HG03196 (cell line): ENCODE results near the gene PFKL.
A peak's percentile ranks its signal among the peaks of the same experiment; 100 is the strongest.
"Not testable (repeated sequence)": the region's sequence is repeated elsewhere in the genome, so short reads cannot be mapped to it uniquely, and the experiment has no call there.

ENCODE experiments used
- ATAC-seq: cut with Tn5 transposase; IDR thresholded peaks from one replicate; pipeline ENCODE4 v1.9.1; 2021; ENCODE audit not compliant: unreplicated experiment

Gene PFKL

DNA sequence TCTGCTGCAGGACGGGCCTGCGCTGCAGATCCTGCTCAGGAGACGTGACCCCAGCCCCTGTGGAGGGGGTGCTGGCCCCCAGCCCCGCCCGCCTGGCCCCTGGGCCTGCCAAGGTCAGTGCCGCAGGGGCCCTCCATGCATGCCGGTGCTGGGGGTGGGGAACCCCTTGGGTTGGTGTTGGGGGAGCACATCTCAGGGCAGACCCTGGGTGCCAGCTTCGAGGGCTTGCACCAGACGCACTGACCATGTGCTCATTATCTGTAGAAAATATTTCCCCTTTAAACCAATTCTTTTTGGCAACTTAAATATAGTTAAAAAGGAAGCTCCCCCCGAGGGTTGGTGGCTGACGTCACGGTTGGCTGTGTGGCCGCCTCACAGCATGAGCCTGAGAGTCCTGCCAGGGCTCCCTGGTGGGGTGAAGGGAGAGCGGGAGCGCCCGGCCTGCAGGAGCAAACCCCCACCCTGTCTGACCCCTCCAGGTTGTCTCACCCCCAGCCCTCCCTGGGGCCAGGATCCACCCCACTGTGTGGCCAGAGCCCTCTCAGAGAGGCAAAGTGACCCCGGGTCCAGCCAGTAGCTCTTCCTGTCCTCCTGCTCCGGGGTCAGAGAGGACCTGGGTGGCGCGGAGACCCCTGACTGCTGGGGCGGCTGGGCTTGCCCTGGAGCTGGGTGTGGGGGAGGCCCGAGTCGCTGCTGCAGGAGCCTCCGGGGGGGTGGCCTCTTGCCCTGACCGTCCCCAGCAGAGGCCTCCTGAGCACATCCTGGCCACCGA is 5.3 kb upstream of the PFKL start:
- no peak for ATAC-seq

DNA sequence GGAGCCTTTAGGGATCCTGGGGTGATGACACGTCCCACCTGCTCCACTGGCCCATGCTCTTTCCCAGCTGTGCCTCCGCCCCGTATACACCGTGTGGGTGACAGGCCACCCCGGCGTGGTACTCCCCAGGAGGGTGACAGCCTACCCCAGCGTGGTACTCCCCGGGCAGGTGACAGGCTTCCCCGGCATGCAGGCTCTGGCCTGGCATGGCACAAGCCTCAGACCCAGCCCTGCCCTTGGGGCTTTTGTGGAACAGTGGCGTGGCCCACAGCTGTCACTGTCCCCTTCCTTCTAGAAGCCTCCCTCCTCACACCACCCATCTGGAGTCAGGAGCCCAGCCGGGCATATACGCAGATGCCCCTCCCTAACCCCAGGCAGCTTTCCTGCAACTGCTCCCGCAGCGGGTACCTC is 4.7 kb upstream of the PFKL start:
- ATAC-seq = no peak

DNA sequence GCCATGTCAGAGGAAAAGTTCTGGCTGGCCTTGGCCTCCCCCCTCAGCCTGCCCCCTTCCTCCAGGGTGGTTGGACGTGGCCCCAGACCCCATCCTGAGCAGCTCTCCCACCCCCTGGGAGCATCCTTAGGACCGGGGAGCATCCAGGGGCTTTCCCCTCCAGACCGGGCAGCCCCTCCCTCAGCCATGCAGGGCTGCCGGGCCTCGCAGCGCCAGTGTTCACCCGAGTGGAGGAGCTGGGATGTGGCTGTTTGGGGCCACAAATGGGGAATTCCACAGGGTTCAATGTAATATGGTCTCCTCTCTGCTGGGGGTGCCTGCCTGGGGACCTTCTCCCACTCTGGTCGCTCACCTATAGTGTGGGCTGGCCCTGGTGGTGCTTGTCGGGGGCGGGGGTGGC is 4.2 kb upstream of the PFKL start:
- no peak for ATAC-seq

- ATAC-seq = no peak
Measured at GRCh38 chr21:44296103-44296519, 3.7 kb upstream of the PFKL start.

DNA sequence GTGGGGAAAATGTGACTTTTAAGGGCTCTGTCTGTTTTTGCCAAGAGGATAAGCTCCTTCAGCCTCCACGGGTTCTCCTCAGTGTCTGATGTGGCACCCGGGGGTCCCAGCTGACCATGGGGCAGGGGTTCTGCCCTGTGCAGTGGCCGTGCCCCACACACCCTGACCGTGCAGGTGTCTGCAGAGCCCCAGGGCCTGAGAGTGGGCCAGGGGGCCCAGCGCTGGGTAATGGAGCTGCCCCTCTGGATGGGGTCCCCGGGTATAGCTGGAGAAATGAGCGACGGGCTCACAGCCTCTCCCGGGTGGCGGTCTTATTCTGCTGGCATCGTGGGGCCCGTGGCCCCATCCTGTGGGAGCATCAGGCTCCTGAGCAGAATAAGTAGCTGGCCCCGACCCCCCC is 2.9 kb upstream of the PFKL start:
- ATAC-seq = no peak

DNA sequence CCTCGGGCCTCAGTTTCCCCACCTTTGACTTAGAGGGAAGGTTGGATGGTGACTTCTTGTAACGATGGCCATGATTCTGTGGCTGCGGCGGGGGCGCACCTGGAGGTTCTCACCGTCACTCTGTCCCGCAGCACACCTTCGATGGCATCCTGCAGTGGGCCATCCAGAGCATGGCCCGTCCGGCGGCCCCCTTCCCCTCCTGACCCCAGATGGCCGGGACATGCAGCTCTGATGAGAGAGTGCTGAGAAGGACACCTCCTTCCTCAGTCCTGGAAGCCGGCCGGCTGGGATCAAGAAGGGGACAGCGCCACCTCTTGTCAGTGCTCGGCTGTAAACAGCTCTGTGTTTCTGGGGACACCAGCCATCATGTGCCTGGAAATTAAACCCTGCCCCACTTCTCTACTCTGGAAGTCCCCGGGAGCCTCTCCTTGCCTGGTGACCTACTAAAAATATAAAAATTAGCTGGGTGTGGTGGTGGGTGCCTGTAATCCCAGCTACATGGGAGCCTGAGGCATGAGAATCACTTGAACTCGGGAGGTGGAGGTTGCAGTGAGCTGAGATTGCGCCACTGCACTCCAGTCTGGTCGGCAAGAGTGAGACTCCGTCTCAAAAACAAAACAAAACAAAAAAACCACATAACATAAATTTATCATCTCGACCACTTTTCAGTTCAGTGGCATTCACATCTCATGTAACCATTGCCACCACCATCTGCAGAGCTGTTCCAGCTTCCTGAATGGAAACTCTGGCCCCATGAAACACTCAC is 2.1 kb upstream of the PFKL start:
- no peak for ATAC-seq

- no peak for ATAC-seq
Measured at GRCh38 chr21:44298301-44298700, 1.6 kb upstream of the PFKL start.

- no peak for ATAC-seq
Measured at GRCh38 chr21:44299085-44299457, 782 bp upstream of the PFKL start.

GRCh38 chr21:44300262-44300959 is 558 bp downstream of the PFKL start:
- peak; percentile 18 for ATAC-seq

- ATAC-seq = no peak
Measured at GRCh38 chr21:44301141-44301540, 1.3 kb downstream of the PFKL start.

DNA sequence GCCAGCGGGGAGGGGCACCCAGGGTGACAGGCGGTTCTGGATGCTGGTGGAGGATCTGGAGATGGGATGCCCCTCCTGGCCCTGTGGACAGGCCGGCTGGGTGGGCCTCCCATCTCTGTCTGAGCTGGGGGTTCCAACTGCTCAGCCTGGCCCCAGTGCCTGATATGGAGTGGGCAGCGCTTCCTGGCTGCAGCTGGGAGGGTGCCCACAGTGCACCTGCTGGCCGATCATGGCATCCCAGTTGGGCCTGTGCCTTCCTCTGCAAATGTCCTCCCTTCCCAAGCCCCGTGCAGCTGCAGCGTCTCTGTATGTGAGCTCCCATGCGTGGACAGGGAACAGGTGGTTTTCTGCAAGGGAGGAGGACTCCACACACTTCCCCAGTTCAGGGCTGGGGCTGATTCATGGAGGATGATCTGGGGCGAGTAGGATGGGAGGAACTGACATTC is 2.1 kb downstream of the PFKL start:
- no peak for ATAC-seq

DNA sequence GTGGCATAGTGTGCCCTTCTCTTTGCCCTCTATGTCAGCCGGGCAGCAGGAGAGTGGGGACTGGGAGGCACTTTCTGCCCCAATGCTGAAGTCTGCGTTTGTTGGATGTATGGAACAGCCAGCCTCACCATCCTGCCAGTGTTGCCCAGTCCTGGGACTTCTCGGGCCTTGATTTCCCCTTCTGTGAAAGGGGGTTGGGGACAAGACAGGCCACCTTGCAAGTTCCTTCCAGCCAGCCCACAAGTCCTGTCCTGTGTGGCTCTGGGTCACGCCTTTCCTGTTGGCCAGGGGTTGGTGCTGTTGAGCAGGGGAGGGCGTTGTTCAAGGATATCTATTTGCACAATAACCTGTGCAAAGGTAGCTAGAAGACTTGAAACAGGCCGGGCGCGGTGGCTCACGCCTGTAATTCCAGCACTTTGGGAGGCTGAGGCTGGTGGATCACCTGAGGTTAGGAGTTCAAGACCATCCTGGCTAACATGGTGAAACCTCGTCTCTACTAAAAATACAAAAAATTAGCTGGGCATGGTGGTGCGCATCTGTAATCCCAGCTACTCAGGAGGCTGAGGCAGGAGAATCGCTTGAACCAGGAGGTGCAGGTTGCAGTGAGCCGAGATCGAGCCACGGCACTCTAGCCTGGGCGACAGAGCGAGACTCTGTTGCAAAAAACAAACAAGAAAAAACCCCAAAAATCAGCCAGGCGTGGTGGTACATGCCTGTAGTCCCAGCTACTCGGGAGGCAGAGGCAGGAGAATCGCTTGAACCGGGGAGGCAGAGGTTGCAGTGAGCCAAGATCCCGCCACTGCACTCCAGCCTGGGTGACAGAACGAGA is 2.9 kb downstream of the PFKL start:
- ATAC-seq = not testable (repeated sequence)

- ATAC-seq = no peak
Measured at GRCh38 chr21:44303490-44303981, 3.7 kb downstream of the PFKL start.

DNA sequence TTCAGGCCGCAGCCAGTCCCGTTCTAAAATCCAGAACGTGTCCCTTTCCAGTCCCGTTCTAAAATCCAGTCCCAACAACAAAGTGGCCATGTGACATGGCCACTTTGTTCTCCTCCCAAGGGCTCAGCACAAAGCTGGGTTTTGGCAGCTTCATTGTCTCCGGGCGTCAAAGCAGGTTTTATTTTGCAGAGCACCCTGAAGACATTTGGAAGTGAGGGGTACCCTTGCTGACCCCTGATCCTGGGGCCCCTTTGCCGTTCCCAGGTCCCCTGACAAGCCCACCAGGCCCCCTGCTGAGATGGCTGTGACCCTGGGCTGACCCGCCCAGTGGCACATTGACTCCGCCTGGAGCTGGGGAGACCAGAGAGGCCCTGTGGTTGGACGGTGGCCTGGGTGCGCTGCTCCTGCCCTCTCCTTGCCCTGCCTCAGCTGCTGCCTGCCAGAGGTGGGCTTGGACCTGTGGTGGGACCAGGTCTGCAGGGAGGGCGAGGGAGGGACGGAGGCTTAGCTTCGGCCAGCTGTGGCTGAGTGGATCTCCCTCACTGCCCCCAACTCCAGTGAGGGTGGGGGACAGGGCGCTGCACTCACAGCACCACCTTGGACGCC is 4.3 kb downstream of the PFKL start:
- ATAC-seq = no peak

DNA sequence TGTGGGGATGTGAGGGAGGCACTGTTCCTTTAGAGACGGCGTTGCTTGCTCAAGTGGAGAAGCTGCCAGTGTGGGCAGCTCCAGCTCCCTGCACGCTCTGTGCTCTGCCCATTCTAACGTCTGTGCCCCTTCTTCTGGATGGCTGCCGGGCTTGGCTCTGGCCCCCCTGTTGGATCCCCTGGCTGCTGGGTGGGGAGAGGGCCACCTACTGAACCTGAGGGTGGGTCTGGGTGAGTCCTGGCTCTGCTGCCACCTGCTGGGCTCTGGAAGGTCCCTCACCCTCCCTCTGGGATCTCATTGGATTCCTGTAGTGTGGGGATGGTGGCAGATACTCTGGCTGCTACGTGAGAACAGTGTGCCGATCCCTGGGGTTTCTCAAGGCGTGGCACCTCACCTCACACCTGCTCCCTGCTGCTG is 5.0 kb downstream of the PFKL start:
- no peak for ATAC-seq

- ATAC-seq = no peak
Measured at GRCh38 chr21:44305691-44306090, 5.8 kb downstream of the PFKL start.

GRCh38 chr21:44306936-44307704 is 7.3 kb downstream of the PFKL start:
- ATAC-seq = no peak

DNA sequence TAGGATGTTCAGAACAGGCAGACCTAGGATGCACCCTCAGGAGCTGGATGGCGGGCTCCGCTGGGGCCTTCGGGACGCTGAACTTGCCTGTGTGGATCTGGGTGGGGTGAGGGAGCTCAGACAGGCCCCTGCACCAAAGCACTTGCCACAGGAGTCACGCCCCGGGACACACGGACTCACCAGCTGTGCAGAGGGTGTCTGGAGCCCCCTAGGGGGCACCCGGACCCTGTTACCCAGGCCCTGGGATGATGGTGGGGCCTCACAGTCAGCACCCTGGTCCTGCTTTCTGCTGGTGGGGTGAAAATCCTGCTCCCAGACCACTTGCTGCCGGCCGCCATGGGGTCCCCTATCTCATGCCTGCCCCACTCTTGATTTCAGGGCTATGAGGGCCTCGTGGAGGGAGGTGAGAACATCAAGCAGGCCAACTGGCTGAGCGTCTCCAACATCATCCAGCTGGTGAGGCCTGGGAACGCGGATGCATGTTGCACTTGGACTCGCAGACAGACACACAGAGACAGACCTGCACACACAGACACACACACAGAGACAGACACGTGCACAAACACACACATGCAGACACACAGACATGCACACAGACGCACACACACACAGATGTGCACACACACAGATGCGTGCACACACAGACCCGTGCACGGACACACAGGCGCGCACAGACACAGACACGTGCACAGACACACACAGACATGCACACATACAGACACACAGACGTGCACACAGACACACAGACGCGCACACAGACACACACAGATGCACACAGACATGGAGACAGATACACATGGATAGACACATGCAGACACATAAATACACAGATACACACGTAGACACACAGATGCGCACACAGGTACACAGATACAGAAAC is 11.0 kb downstream of the PFKL start:
- no peak for ATAC-seq

- no peak for ATAC-seq
Measured at GRCh38 chr21:44312089-44312488, 12.2 kb downstream of the PFKL start.
